Astrocyte of the spinal cord (primary cell): ENCODE measurements around the gene LDHAL6A.

Experiments used
- DNase-seq: peaks from one replicate; pipeline ENCODE4 v3.0.0; 2011; ENCODE audit warnings: low read depth, low spot score
- H3K4me3 ChIP-seq: 2 replicates; pipeline ENCODE4 v1.5.1; 2011; ENCODE audit warnings: low read depth, mild to moderate bottlenecking, low read length, moderate library complexity
- CTCF ChIP-seq: IDR thresholded peaks from 2 replicates; pipeline ENCODE4 v1.5.1; 2012; ENCODE audit warnings: low read depth, mild to moderate bottlenecking, low read length, inconsistent platforms
- in situ Hi-C: cut with HindIII; loops from 2 replicates; pipeline ENCODE4 v1.10.0; 2017; ENCODE audit warnings: low sequenced_read_pairs

Gene LDHAL6A

GRCh38 chr11:18463439-18463838 lies 7.8 kb downstream of the LDHAL6A start:
- DNase-seq: no peak
- H3K4me3 ChIP-seq: no peak overlapping the region
- TF ChIP-seq CTCF: no peak
- in situ Hi-C loops: no loop called here

GRCh38 chr11:18466402-18466801 lies 10.7 kb downstream of the LDHAL6A start:
- TF ChIP-seq CTCF: no peak
- in situ Hi-C loops: no loop called here

GRCh38 chr11:18468059-18468458 lies 12.4 kb downstream of the LDHAL6A start:
- DNase-seq: no peak
- no peak for TF ChIP-seq CTCF
- in situ Hi-C loops: no loop called here
- H3K4me3 ChIP-seq: no peak overlapping the region

More at GRCh38 chr11:18466402-18466801, 10.7 kb downstream of the LDHAL6A start:
- DNase-seq: no peak
- H3K4me3 ChIP-seq: no peak overlapping the region

GRCh38 chr11:18468961-18469360 lies 13.3 kb downstream of the LDHAL6A start:
- in situ Hi-C loops: no loop called here
- no peak overlapping the region for H3K4me3 ChIP-seq
- DNase-seq: no peak
- no peak for TF ChIP-seq CTCF

- TF ChIP-seq CTCF: no peak
- in situ Hi-C loops: no loop called here
- no peak for DNase-seq
- no peak overlapping the region for H3K4me3 ChIP-seq
Observed at GRCh38 chr11:18471995-18472394, 16.3 kb downstream of the LDHAL6A start.

GRCh38 chr11:18472587-18472986 lies 16.9 kb downstream of the LDHAL6A start:
- in situ Hi-C loops: no loop called here
- H3K4me3 ChIP-seq: no peak overlapping the region
- no peak for DNase-seq
- TF ChIP-seq CTCF: no peak

GRCh38 chr11:18479063-18479462 lies 23.4 kb downstream of the LDHAL6A start:
- TF ChIP-seq CTCF: no peak
- no peak overlapping the region for H3K4me3 ChIP-seq
- no peak for DNase-seq
- in situ Hi-C loops: no loop called here
